Stimulated activated CD8-positive, alpha-beta memory T cell treated with anti-CD3 and anti-CD28 coated beads, Interleukin-7, amount 100 ng/mL, for 24 hours (primary cell): ENCODE measurements around the gene NTS.

Source experiments
- DNase-seq: peaks from one replicate; pipeline ENCODE4 v3.0.0-alpha.2; 2020; ENCODE audit warnings: low read depth

The NTS gene

GRCh38 chr12:85874031-85874461 lies at the start of gene NTS:
TSS of gene NTS (plus strand) at chr12:85874295. CDS start at chr12:85874404, 109 bp downstream.
- no peak for DNase-seq

- DNase-seq, result no peak
These were observed 48.3 kb upstream of the NTS start for GRCh38 chr12:85825746-85826145.

- no peak for DNase-seq
These were observed 45.5 kb upstream of the NTS start for GRCh38 chr12:85828576-85828975.

- DNase-seq, result no peak
These were observed 44.7 kb upstream of the NTS start for GRCh38 chr12:85829391-85829790.

- no peak for DNase-seq
These were observed 42.6 kb upstream of the NTS start for GRCh38 chr12:85831327-85831990.

- no peak for DNase-seq
These were observed 40.5 kb upstream of the NTS start for GRCh38 chr12:85833579-85833978.

- no peak for DNase-seq
These were observed 39.7 kb upstream of the NTS start for GRCh38 chr12:85834378-85834777.

- DNase-seq, result no peak
These were observed 38.5 kb upstream of the NTS start for GRCh38 chr12:85835426-85836196.

- no peak for DNase-seq
These were observed 37.7 kb upstream of the NTS start, which contains the start of gene RASSF9 for GRCh38 chr12:85836197-85837090. TSS of gene RASSF9 (minus strand) at chr12:85836409. CDS start at chr12:85836201, 208 bp downstream.

- no peak for DNase-seq
These were observed 30.3 kb upstream of the NTS start for GRCh38 chr12:85843606-85844310.

- DNase-seq, result no peak
These were observed 24.8 kb upstream of the NTS start for GRCh38 chr12:85849344-85849743.

- DNase-seq, result no peak
These were observed 18.8 kb upstream of the NTS start for GRCh38 chr12:85855305-85855704.

- no peak for DNase-seq
These were observed 17.1 kb upstream of the NTS start for GRCh38 chr12:85856966-85857365.

- DNase-seq, result no peak
These were observed 8.2 kb upstream of the NTS start for GRCh38 chr12:85865890-85866289.

- no peak for DNase-seq
These were observed 6.9 kb upstream of the NTS start for GRCh38 chr12:85866986-85867776.

GRCh38 chr12:85872497-85873091 lies 1.5 kb upstream of the NTS start:
- DNase-seq, result no peak

- no peak for DNase-seq
These were observed 3.4 kb downstream of the NTS start for GRCh38 chr12:85877459-85877858.

GRCh38 chr12:85883763-85884162 lies 9.7 kb downstream of the NTS start:
- DNase-seq, result no peak

- DNase-seq, result no peak
These were observed 20.6 kb downstream of the NTS start for GRCh38 chr12:85894653-85895052.

GRCh38 chr12:85920324-85920947 lies 46.3 kb downstream of the NTS start:
- no peak for DNase-seq
